Prostate gland (tissue), 2 donors: Measurements from ENCODE around the gene MOGAT1. TPM values are rescaled to one million over a fixed set of nuclear protein-coding genes. Genes with fewer than 3 reads are reported as not detected.

Experiments
- DNase-seq: peaks from one replicate; pipeline ENCODE4 v3.0.0-alpha.2; 2019; ENCODE audit warnings: low spot score
- H3K27ac ChIP-seq, 2 donors: fragments of 200-600 bp; sonication (generic); 2 replicates each; pipeline ENCODE4 v1.5.1; 2017 to 2019
- H3K27me3 ChIP-seq: fragments of 200-600 bp; sonication (generic); replicated peaks from 2 replicates; pipeline ENCODE4 v1.5.1; 2019; ENCODE audit not compliant: insufficient read depth
- H3K36me3 ChIP-seq, 2 donors: fragments of 200-600 bp; sonication (generic); 1 replicate in 1 of 2; 2 replicates in 1 of 2; pipeline versions ENCODE4 v1.5.1 to v1.8.1; 2017 to 2019
- H3K4me1 ChIP-seq: fragments of 200-600 bp; sonication (generic); replicated peaks from 2 replicates; pipeline ENCODE4 v1.5.1; 2019
- H3K4me3 ChIP-seq, 2 donors: fragments of 200-600 bp; sonication (generic); 2 replicates each; pipeline ENCODE4 v1.5.1; 2017 to 2019
- H3K9me3 ChIP-seq: fragments of 200-600 bp; sonication (generic); 2 replicates; pipeline ENCODE4 v1.5.1; 2017
- POLR2A ChIP-seq: fragments of 450-650 bp; IDR thresholded peaks from one replicate; pipeline ENCODE4 v1.6.1; 2016; ENCODE audit warnings: antibody characterized with exemption, mild to moderate bottlenecking
- POLR2AphosphoS5 ChIP-seq: sonication (generic); formaldehyde crosslinking; IDR thresholded peaks from one replicate; pipeline ENCODE4 v1.6.1; 2017; ENCODE audit warnings: antibody characterized with exemption
- WGBS: methylation state at CpG from one replicate; pipeline ENCODE4 v1.1.5; 2018; 5-methylcytosine and 5-hydroxymethylcytosine counted together
- intact Hi-C: fragments of 100-400 bp; cut with DNase I; formaldehyde crosslinking; loops from one replicate; pipeline ENCODE4 v1.14.2; 2022
- total RNA-seq, 2 donors: library from RNA; depleted of rRNA; stranded (reverse); fragments of >200 nt; gene quantifications; one replicate each; pipeline ENCODE4 v1.1.0, GENCODE V29; 2016
- TF ChIP-seq, protein P1 (sequence below), 4 experiments: fragments of 200-600 bp in 2 of 4; fragments of 450-650 bp in 2 of 4; sonication (generic) in 2 of 4; IDR thresholded peaks; 1 replicate in 3 of 4; 2 replicates in 1 of 4; pipeline ENCODE4 v1.5.1; 2016 to 2019; ENCODE audit warnings: antibody characterized with exemption in 4 of 4, mild to moderate bottlenecking in 2 of 4, moderate library complexity in 2 of 4

The MOGAT1 gene
- total RNA-seq, 2 donors from 2014 or later: not detected

GRCh38 chr2:222738809-222739208 is 67.4 kb downstream of the MOGAT1 start:
- intact Hi-C loops: no loop called here
- TF ChIP-seq POLR2AphosphoS5 (no peak), POLR2A (no peak)
- TF ChIP-seq, protein P1, sequence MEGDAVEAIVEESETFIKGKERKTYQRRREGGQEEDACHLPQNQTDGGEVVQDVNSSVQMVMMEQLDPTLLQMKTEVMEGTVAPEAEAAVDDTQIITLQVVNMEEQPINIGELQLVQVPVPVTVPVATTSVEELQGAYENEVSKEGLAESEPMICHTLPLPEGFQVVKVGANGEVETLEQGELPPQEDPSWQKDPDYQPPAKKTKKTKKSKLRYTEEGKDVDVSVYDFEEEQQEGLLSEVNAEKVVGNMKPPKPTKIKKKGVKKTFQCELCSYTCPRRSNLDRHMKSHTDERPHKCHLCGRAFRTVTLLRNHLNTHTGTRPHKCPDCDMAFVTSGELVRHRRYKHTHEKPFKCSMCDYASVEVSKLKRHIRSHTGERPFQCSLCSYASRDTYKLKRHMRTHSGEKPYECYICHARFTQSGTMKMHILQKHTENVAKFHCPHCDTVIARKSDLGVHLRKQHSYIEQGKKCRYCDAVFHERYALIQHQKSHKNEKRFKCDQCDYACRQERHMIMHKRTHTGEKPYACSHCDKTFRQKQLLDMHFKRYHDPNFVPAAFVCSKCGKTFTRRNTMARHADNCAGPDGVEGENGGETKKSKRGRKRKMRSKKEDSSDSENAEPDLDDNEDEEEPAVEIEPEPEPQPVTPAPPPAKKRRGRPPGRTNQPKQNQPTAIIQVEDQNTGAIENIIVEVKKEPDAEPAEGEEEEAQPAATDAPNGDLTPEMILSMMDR (IDR thresholded peaks at IDR 0.05): no peak
- no peaks in the 10 kb centered on the region for H3K27me3 ChIP-seq
- no peak for DNase-seq
- H3K9me3 ChIP-seq: no peaks in the 10 kb centered on the region
- H3K27ac ChIP-seq: no peak overlapping the region
- H3K4me1 ChIP-seq: peaks cover 4% of the 10 kb centered on the region
- no peak overlapping the region for H3K4me3 ChIP-seq
- 85% methylated on average over 3 of the region's 3 CpGs for WGBS
- no peaks in the 10 kb centered on the region for H3K36me3 ChIP-seq

DNA sequence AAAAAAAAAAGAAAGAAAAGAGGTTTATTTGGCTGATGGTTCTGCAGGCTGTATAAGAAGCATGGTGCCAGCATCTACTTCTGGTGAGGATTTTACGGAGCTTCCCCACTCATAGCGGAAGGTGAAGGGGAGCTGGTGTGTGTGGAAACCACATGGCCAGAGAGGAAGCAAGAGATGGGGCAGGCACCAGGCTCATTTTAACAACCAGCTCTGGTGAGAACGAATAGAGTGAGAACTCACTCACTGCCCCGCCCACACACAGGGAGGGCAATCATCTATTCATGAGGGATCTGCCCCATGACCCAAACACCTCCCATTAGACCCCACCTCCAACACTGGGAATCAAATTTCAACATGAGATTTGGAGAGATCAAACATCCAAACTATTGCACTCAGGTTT is 68.5 kb downstream of the MOGAT1 start:
- Histone ChIP-seq H3K36me3 (no peaks in the 10 kb centered on the region), H3K27me3 (no peaks in the 10 kb centered on the region), H3K4me1 (no peaks in the 10 kb centered on the region), H3K27ac (no peak overlapping the region), H3K9me3 (no peaks in the 10 kb centered on the region), H3K4me3 (no peak overlapping the region)
- TF ChIP-seq POLR2AphosphoS5 (no peak), POLR2A (no peak)
- TF ChIP-seq, protein P1 (IDR thresholded peaks at IDR 0.05): no peak
- DNase-seq: no peak
- intact Hi-C loops: no loop called here
- 97% methylated on average over 4 of the region's 4 CpGs for WGBS

DNA sequence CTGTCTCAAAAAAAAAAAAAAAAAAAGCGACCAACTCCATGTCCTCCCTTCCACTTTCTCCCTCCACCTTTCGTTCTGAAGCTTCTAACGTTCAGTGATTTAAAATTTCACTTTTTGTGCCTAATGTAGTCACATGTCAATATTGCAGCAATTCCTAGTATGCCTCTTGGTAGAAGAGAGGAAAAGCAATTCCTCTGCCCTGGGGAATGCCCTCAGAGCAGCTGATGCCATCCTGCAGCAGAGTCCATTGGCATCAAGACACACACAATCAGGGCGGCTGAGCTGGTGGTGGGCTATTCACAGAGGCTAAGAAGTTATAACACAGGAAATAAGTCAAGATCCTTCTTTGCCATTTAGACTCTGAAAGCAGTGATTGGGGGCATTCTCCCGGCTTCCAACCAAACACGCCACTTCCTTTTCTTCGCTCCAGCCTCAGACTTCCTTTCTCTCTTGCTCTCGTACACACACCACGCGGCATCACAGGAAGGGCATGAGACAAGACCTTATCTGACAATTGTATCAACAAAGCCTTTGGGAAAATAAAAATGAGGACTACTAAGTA is 71.9 kb downstream of the MOGAT1 start:
- Histone ChIP-seq H3K36me3 (no peaks in the 10 kb centered on the region), H3K4me3 (no peak overlapping the region), H3K27me3 (no peaks in the 10 kb centered on the region), H3K27ac (no peak overlapping the region), H3K4me1 (no peaks in the 10 kb centered on the region), H3K9me3 (no peaks in the 10 kb centered on the region)
- 80% methylated on average over 10 of the region's 10 CpGs for WGBS
- TF ChIP-seq POLR2AphosphoS5 (no peak), POLR2A (no peak)
- TF ChIP-seq, protein P1 (IDR thresholded peaks at IDR 0.05): no peak
- DNase-seq: no peak
- intact Hi-C loops: no loop called here

DNA sequence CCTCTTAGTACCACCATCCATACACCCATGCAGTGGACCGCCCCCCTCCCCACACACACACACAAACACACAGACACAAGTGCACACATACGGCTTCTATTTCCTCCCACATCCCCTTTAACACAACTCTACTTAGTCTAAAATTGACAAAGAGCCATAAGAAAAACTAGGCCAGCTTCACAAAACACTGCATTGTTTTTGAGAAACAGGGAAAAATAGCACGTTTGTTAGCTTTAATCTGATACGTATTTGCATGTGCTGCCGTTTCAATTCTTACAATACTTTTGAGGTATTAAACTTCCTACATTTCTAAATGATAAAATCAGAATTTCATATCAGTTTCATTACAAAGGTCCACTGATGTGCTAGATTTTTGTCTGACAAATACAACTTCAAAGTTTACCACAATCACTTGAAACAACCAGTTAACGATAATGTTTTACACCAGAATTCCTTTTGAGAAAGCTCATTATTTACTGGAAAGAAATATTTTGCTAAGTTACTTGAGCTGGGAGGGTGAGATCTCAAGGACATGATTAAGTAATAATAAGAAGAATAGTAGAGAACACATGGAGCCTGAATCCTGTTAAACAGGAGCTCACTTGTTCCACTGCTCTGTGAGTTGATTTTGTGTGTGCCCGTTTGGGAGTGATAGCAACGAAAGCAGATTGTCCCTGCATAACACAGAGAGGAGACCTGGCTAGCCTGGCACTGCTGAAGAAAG is 74.5 kb downstream of the MOGAT1 start:
- intact Hi-C loops: no loop called here
- Histone ChIP-seq H3K4me3 (no peak overlapping the region), H3K36me3 (no peaks in the 10 kb centered on the region), H3K27ac (no peak overlapping the region), H3K27me3 (no peaks in the 10 kb centered on the region), H3K9me3 (no peaks in the 10 kb centered on the region), H3K4me1 (no peaks in the 10 kb centered on the region)
- peak; percentile 39 for TF ChIP-seq POLR2AphosphoS5
- TF ChIP-seq, protein P1 (IDR thresholded peaks at IDR 0.05): no peak
- no peak for TF ChIP-seq POLR2A
- DNase-seq: peak; percentile 17
- WGBS: 39% methylated on average over 8 of the region's 8 CpGs
